Testis (tissue), 2 donors: ENCODE measurements around the gene TMCC3.

Experiments
- CTCF ChIP-seq, 3 experiments: fragments of 450-650 bp in 2 of 3; fragments of 200-600 bp in 1 of 3; sonication (generic) in 1 of 3; IDR thresholded peaks; one replicate each; pipeline ENCODE4 v1.5.1; 2016 to 2019; ENCODE audit warnings: antibody characterized with exemption in 3 of 3, mild to moderate bottlenecking in 2 of 3, moderate library complexity in 1 of 3
- POLR2A ChIP-seq: fragments of 450-650 bp; IDR thresholded peaks from one replicate; pipeline ENCODE4 v1.6.1; 2017; ENCODE audit warnings: antibody characterized with exemption, mild to moderate bottlenecking, moderate library complexity

- TF ChIP-seq CTCF (IDR thresholded peaks at IDR 0.05), result no peak
- no peak for TF ChIP-seq POLR2A
These were observed 88.4 kb downstream of the TMCC3 start for GRCh38 chr12:94561943-94562411.
